ENCODE data around the gene GSC.

- TF ChIP-seq, protein P1, sequence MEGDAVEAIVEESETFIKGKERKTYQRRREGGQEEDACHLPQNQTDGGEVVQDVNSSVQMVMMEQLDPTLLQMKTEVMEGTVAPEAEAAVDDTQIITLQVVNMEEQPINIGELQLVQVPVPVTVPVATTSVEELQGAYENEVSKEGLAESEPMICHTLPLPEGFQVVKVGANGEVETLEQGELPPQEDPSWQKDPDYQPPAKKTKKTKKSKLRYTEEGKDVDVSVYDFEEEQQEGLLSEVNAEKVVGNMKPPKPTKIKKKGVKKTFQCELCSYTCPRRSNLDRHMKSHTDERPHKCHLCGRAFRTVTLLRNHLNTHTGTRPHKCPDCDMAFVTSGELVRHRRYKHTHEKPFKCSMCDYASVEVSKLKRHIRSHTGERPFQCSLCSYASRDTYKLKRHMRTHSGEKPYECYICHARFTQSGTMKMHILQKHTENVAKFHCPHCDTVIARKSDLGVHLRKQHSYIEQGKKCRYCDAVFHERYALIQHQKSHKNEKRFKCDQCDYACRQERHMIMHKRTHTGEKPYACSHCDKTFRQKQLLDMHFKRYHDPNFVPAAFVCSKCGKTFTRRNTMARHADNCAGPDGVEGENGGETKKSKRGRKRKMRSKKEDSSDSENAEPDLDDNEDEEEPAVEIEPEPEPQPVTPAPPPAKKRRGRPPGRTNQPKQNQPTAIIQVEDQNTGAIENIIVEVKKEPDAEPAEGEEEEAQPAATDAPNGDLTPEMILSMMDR (IDR thresholded peaks at IDR 0.05) = no peak
- no peak for TF ChIP-seq EZH2 (IDR thresholded peaks at IDR 0.05; ENCODE audit: borderline replicate concordance, insufficient read depth, low read depth, low read length, poor library complexity, severe bottlenecking)
Observed at GRCh38 chr14:94746131-94746530, 23.8 kb downstream of the GSC start.

Data from B cell (primary cell).